K562 (cell line): ENCODE measurements around the gene FOXI1. TPM values are rescaled to one million over a fixed set of nuclear protein-coding genes. Genes with fewer than 3 reads are reported as not detected.

Source experiments
- ATAC-seq: fragments of 200-7000 bp; cut with Tn5 transposase; 3 replicates; pipeline ENCODE4 v1.9.1; 2020; ENCODE audit warnings: moderate library complexity
- BruUV-seq: library from RNA; stranded (reverse); fragments of 400-500 nt; replicated peaks from 2 replicates; lab custom pipeline; 2021; lab: Mats Ljungman, UMichigan
- CTCF ChIA-PET: fragments of 300-600 bp; formaldehyde crosslinking; extraction: SDS; loops from one replicate; lab custom pipeline; 2021; ENCODE audit warnings: low intra/inter-chr PET ratio; lab: Yijun Ruan, JAX
- POLR2A ChIA-PET: fragments of 300-600, 350-650 bp; sonication (Branson Sonifier 250); formaldehyde crosslinking; extraction: SDS; loops from one replicate; lab custom pipeline; 2021; ENCODE audit warnings: antibody characterized with exemption, inconsistent platforms; lab: Yijun Ruan, JAX
- DNase-seq, 4 experiments: peaks; one replicate each; pipeline versions ENCODE4 v3.0.0 to v3.0.0-alpha.2; 2011 to 2018; ENCODE audit warnings: low spot score in 3 of 4, mixed read lengths in 3 of 4; ENCODE audit errors: extremely low read depth in 1 of 4
- FAIRE-seq: peaks from 2 replicates; lab custom pipeline; 2011; peaks lifted over from hg19 to GRCh38; lab: Jason Lieb, UNC
- H2AFZ ChIP-seq: 2 replicates; pipeline ENCODE4 v1.6.0; 2011; ENCODE audit warnings: low read depth, low read length, control low read depth, inconsistent platforms
- H3K27ac ChIP-seq: fragments of 200-600 bp; 3 replicates; pipeline ENCODE4 v1.8.0; 2011; ENCODE audit warnings: low read depth, mild to moderate bottlenecking, control low read depth, inconsistent platforms, low read length, moderate library complexity, mixed read lengths; ENCODE audit errors: extremely low read depth
- H3K27me3 ChIP-seq, 2 experiments: fragments of 300-600 bp in 1 of 2; 2 replicates in 1 of 2; 3 replicates in 1 of 2; pipeline versions ENCODE4 v1.6.0 to v1.8.0; 2011; ENCODE audit warnings: inconsistent platforms in 2 of 2, low read length in 2 of 2, mild to moderate bottlenecking in 1 of 2, mixed read lengths in 1 of 2, moderate library complexity in 1 of 2; ENCODE audit not compliant: control insufficient read depth in 2 of 2, insufficient read depth in 2 of 2
- H3K36me3 ChIP-seq: fragments of 300-600 bp; 3 replicates; pipeline ENCODE4 v1.8.0; 2011; ENCODE audit warnings: mild to moderate bottlenecking, low read length, inconsistent platforms; ENCODE audit not compliant: control insufficient read depth, insufficient read depth
- H3K4me1 ChIP-seq, 2 experiments: fragments of 200-600 bp in 1 of 2; replicated peaks in 1 of 2; 2 replicates in 1 of 2; 3 replicates in 1 of 2; pipeline versions ENCODE4 v1.5.1 to v1.8.0; 2011; ENCODE audit warnings: inconsistent platforms in 2 of 2, low read length in 2 of 2, mild to moderate bottlenecking in 1 of 2, mixed read lengths in 1 of 2, moderate library complexity in 1 of 2; ENCODE audit not compliant: control insufficient read depth in 2 of 2, insufficient read depth in 2 of 2
- H3K4me2 ChIP-seq: 2 replicates; pipeline ENCODE4 v1.6.1; 2011; ENCODE audit warnings: low read length, control low read depth, inconsistent platforms, mixed read lengths; ENCODE audit not compliant: insufficient read depth
- H3K4me3 ChIP-seq: fragments of 200-600 bp; sonication (generic), shearing (Covaris generic); 2 replicates; pipeline ENCODE4 v1.5.1; 2016; ENCODE audit warnings: control low read depth, inconsistent platforms
- H3K79me2 ChIP-seq: fragments of 200-600 bp; 3 replicates; pipeline ENCODE4 v1.8.0; 2011; ENCODE audit warnings: low read length, inconsistent platforms; ENCODE audit not compliant: control insufficient read depth, insufficient read depth
- H3K9ac ChIP-seq, 2 experiments: 2 replicates each; pipeline versions ENCODE4 v1.6.0 to v1.6.1; 2011; ENCODE audit warnings: low read depth in 2 of 2, low read length in 2 of 2, control low read depth in 1 of 2, inconsistent platforms in 1 of 2, mild to moderate bottlenecking in 1 of 2, mixed read lengths in 1 of 2; ENCODE audit not compliant: insufficient read depth in 1 of 2
- H3K9me1 ChIP-seq: one replicate; pipeline ENCODE4 v1.6.0; 2011; ENCODE audit warnings: inconsistent platforms, mild to moderate bottlenecking, low read length, moderate library complexity; ENCODE audit not compliant: control insufficient read depth, insufficient read depth
- H3K9me3 ChIP-seq: replicated peaks from 2 replicates; pipeline ENCODE4 v1.5.1; 2011; ENCODE audit warnings: low read depth, low read length, inconsistent platforms; ENCODE audit not compliant: control insufficient read depth, insufficient read depth
- H4K20me1 ChIP-seq: replicated peaks from 2 replicates; pipeline ENCODE4 v1.6.1; 2011; ENCODE audit warnings: low read length, inconsistent platforms, mixed read lengths; ENCODE audit not compliant: control insufficient read depth, insufficient read depth
- BCL6 ChIP-seq: fragments of 250-450 bp; sonication (Bioruptor Pico); IDR thresholded peaks from 2 replicates; pipeline ENCODE4 v1.4.0; 2020
- CSDE1 ChIP-seq, 2 experiments: fragments of 450-650 bp; IDR thresholded peaks; 2 replicates each; pipeline ENCODE4 v1.6.1; 2016; ENCODE audit warnings: mild to moderate bottlenecking in 1 of 2
- ELF4 ChIP-seq: fragments of 450-650 bp; formaldehyde crosslinking; IDR thresholded peaks from 2 replicates; pipeline ENCODE4 v1.4.0; 2022; ENCODE audit warnings: missing genetic modification characterization
- IFI16 ChIP-seq: fragments of 250-450 bp; sonication (Bioruptor Pico); IDR thresholded peaks from 2 replicates; pipeline ENCODE4 v2.1.2; 2022; ENCODE audit warnings: mild to moderate bottlenecking, inconsistent platforms
- JUND ChIP-seq, 2 experiments: IDR thresholded peaks; 2 replicates in 1 of 2; 3 replicates in 1 of 2; pipeline ENCODE4 v1.6.1; 2011; ENCODE audit warnings: borderline replicate concordance in 2 of 2, low read depth in 2 of 2, low read length in 2 of 2, improper control_type of control experiment in 1 of 2, missing biosample characterization in 1 of 2, missing genetic modification characterization in 1 of 2, missing genetic modification reagents in 1 of 2
- LARP7 ChIP-seq: fragments of 450-650 bp; IDR thresholded peaks from 2 replicates; pipeline ENCODE4 v1.6.1; 2016
- MCM3 ChIP-seq: fragments of 450-650 bp; IDR thresholded peaks from 2 replicates; pipeline ENCODE4 v1.6.1; 2016
- MEF2A ChIP-seq: IDR thresholded peaks from 2 replicates; pipeline ENCODE4 v1.6.1; 2011; ENCODE audit warnings: low read depth, mild to moderate bottlenecking, low read length, moderate library complexity; ENCODE audit not compliant: control insufficient read depth
- MTA2 ChIP-seq: fragments of 450-650 bp; IDR thresholded peaks from 2 replicates; pipeline ENCODE4 v1.6.1; 2016; ENCODE audit warnings: low read depth
- PBX2 ChIP-seq, 2 experiments: IDR thresholded peaks in 1 of 2; conservative IDR thresholded peaks in 1 of 2; 2 replicates each; pipeline ENCODE4 v1.6.1; 2016; ENCODE audit warnings: low read depth in 2 of 2, mild to moderate bottlenecking in 1 of 2, missing compliant biosample characterization in 1 of 2, missing genetic modification characterization in 1 of 2, moderate library complexity in 1 of 2
- RBBP5 ChIP-seq: fragments of 200-600 bp; sonication (generic); IDR thresholded peaks from 2 replicates; pipeline ENCODE4 v1.6.1; 2012; ENCODE audit warnings: borderline replicate concordance, mild to moderate bottlenecking, low read length, control low read depth, inconsistent platforms; ENCODE audit not compliant: insufficient read depth, poor library complexity, severe bottlenecking
- SMAD4 ChIP-seq: fragments of 250-450 bp; sonication (Bioruptor Pico); conservative IDR thresholded peaks from 2 replicates; pipeline ENCODE4 v1.8.0; 2021; ENCODE audit warnings: inconsistent platforms, mild to moderate bottlenecking, moderate library complexity
- STAG1 ChIP-seq: sonication (generic); formaldehyde crosslinking; IDR thresholded peaks from 2 replicates; pipeline ENCODE4 v1.5.0; 2020; ENCODE audit warnings: missing genetic modification reagents, borderline replicate concordance
- TCF3 ChIP-seq: sonication (generic); formaldehyde crosslinking; IDR thresholded peaks from 2 replicates; pipeline ENCODE4 v1.4.0; 2020; ENCODE audit warnings: mild to moderate bottlenecking, missing genetic modification reagents
- TCF7 ChIP-seq: sonication (generic); IDR thresholded peaks from 2 replicates; pipeline ENCODE4 v1.6.1; 2016; ENCODE audit warnings: antibody characterized with exemption, borderline replicate concordance
- ZNF165 ChIP-seq: fragments of 250-450 bp; sonication (Bioruptor Pico); IDR thresholded peaks from 2 replicates; pipeline ENCODE4 v1.4.0; 2020; ENCODE audit warnings: borderline replicate concordance
- ZNF263 ChIP-seq: sonication (generic); formaldehyde crosslinking; IDR thresholded peaks from 2 replicates; pipeline ENCODE4 v1.8.0; 2022; ENCODE audit warnings: mild to moderate bottlenecking, missing genetic modification reagents, borderline replicate concordance
- ZNF507 ChIP-seq: conservative IDR thresholded peaks from 2 replicates; pipeline ENCODE4 v1.6.1; 2017; ENCODE audit warnings: missing genetic modification characterization, missing compliant biosample characterization
- ZNF696 ChIP-seq: fragments of 250-450 bp; sonication (Bioruptor Pico); conservative IDR thresholded peaks from 2 replicates; pipeline ENCODE4 v1.4.0; 2020; ENCODE audit warnings: mild to moderate bottlenecking, moderate library complexity
- ZNF699 ChIP-seq: fragments of 250-450 bp; sonication (Bioruptor Pico); IDR thresholded peaks from 2 replicates; pipeline ENCODE4 v1.8.0; 2021; ENCODE audit warnings: mild to moderate bottlenecking, moderate library complexity; ENCODE audit not compliant: insufficient replicate concordance
- WGBS: fragments of 100-300 bp; shearing (Covaris generic); methylation state at CpG from one replicate; pipeline ENCODE4 v1.1.6; 2016; ENCODE audit warnings: low coverage, mixed read lengths; ENCODE audit not compliant: insufficient coverage; ENCODE audit errors: missing lambda C conversion rate; 5-methylcytosine and 5-hydroxymethylcytosine counted together
- in situ Hi-C: fragments of 300-500 bp; cut with MboI; formaldehyde crosslinking; loops from 4 replicates; pipeline ENCODE4 v1.15.0; 2018; ENCODE audit warnings: inconsistent platforms, mixed read lengths
- intact Hi-C: fragments of 100-400 bp; cut with micrococcal nuclease; formaldehyde crosslinking; loops from 2 replicates; pipeline ENCODE4 v1.14.2; 2022
- polyA plus RNA-seq, 8 experiments: library from polyadenylated mRNA; depleted of rRNA in 4 of 8; stranded (reverse) in 5 of 8; unstranded in 3 of 8; fragments of >200 nt; fragmentation: Nextera tagmentation in 2 of 8; fragmentation: Illumina TruSeq in 1 of 8; extraction: Ambion mirVana in 2 of 8; extraction: Trizol in 1 of 8; gene quantifications; 2 replicates each; pipeline versions ENCODE4 v1.2.1 to v1.2.3, GENCODE V29; 2011 to 2014; ENCODE audit warnings: inconsistent platforms in 1 of 8, missing spikeins in 1 of 8
- total RNA-seq, 7 experiments: library from RNA; depleted of rRNA in 6 of 7; stranded (reverse); fragments of >200 nt in 6 of 7; fragmentation: Illumina TruSeq in 2 of 7; extraction: Trizol in 2 of 7; gene quantifications; 2 replicates each; pipeline versions ENCODE4 v1.2.1 to v1.2.3, GENCODE V29; 2011 to 2021; ENCODE audit warnings: low replicate concordance in 1 of 7

The FOXI1 gene
- total and polyA plus RNA-seq, 9 of the 15 experiments (the other 6 are each of a cell fraction or from before 2014, with no cell fraction given): not detected

GRCh38 chr5:170056561-170057267 is 49.0 kb upstream of the FOXI1 start:
- CTCF ChIA-PET: no interaction called here
- Histone ChIP-seq H3K36me3 (no peaks in the 10 kb centered on the region), H3K4me1 (peaks cover 0 to 3% of the 10 kb centered on the region in 2 experiments; a peak in 1 of 5 replicates), H2AFZ (no peak overlapping the region), H3K27me3 (no peaks in the 10 kb centered on the region), H3K4me2 (no peak overlapping the region), H3K79me2 (no peaks in the 10 kb centered on the region), H3K4me3 (no peak overlapping the region), H3K9me3 (no peaks in the 10 kb centered on the region), H3K9me1 (no peaks in the 10 kb centered on the region), H3K9ac (no peak overlapping the region), H4K20me1 (no peaks in the 10 kb centered on the region; the same call in 1 of the 2 replicates), H3K27ac (no peak overlapping the region)
- TF ChIP-seq MCM3 (no peak), ZNF699 (CRISPR knock-in tag) (no peak), SMAD4 (CRISPR knock-in tag) (no peak), ELF4 (no peak), ZNF507 (tag) (no peak), RBBP5 (no peak), ZNF696 (no peak), TCF3 (CRISPR knock-in tag) (no peak), ZNF165 (CRISPR knock-in tag) (no peak), ZNF263 (CRISPR knock-in tag) (no peak), STAG1 (CRISPR knock-in tag) (no peak), JUND (IDR thresholded peaks at IDR 0.05; ENCODE audit: borderline replicate concordance, low read depth, low read length) (no peak), JUND (tag; IDR thresholded peaks at IDR 0.05; ENCODE audit: borderline replicate concordance, low read depth, low read length) (no peak), BCL6 (CRISPR knock-in tag) (no peak), MTA2 (no peak), TCF7 (no peak), IFI16 (no peak), PBX2 (CRISPR knock-in tag; IDR thresholded peaks at IDR 0.05; ENCODE audit: low read depth) (no peak), PBX2 (tag; conservative IDR thresholded peaks at IDR 0.05; ENCODE audit: low read depth) (no peak), CSDE1 (IDR thresholded peaks at IDR 0.05) (no peak), MEF2A (no peak), LARP7 (no peak)
- 28% methylated on average over 11 of the region's 11 CpGs for WGBS
- in situ Hi-C loops (no loop called here), intact Hi-C loops (no loop called here)
- POLR2A ChIA-PET: no interaction called here
- no TSS peak for BruUV-seq
- ATAC-seq (no peak), DNase-seq (no peak), FAIRE-seq (no peak)
